OCI-LY1 (cell line): ENCODE data around the gene PPM1G.

Experiments
- EZH2 ChIP-seq: fragments of 200-600 bp; sonication (generic), shearing (Covaris generic); IDR thresholded peaks from 2 replicates; pipeline ENCODE4 v1.8.0; 2017; ENCODE audit warnings: borderline replicate concordance, mixed run types, mild to moderate bottlenecking, antibody characterized with exemption, low read length, moderate library complexity, mixed read lengths
- TF ChIP-seq, protein P1 (sequence below): fragments of 200-600 bp; sonication (generic), shearing (Covaris generic); IDR thresholded peaks from 2 replicates; pipeline ENCODE4 v1.5.1; 2017; ENCODE audit warnings: mild to moderate bottlenecking, antibody characterized with exemption, low read length, moderate library complexity, mixed read lengths

GRCh38 chr2:27377618-27378095 lies 31.7 kb downstream of the PPM1G start:
- TF ChIP-seq, protein P1, sequence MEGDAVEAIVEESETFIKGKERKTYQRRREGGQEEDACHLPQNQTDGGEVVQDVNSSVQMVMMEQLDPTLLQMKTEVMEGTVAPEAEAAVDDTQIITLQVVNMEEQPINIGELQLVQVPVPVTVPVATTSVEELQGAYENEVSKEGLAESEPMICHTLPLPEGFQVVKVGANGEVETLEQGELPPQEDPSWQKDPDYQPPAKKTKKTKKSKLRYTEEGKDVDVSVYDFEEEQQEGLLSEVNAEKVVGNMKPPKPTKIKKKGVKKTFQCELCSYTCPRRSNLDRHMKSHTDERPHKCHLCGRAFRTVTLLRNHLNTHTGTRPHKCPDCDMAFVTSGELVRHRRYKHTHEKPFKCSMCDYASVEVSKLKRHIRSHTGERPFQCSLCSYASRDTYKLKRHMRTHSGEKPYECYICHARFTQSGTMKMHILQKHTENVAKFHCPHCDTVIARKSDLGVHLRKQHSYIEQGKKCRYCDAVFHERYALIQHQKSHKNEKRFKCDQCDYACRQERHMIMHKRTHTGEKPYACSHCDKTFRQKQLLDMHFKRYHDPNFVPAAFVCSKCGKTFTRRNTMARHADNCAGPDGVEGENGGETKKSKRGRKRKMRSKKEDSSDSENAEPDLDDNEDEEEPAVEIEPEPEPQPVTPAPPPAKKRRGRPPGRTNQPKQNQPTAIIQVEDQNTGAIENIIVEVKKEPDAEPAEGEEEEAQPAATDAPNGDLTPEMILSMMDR, result no peak
- TF ChIP-seq EZH2, result no peak
